Stimulated activated CD4-positive, alpha-beta T cell treated with anti-CD3 and anti-CD28 coated beads, Interleukin-15, amount 100 ng/mL, for 24 hours (primary cell): ENCODE data around the gene GCAT.
"Not testable (repeated sequence)": the region's sequence is repeated elsewhere in the genome, so short reads cannot be mapped to it uniquely, and the experiment has no call there.

ENCODE experiments used
- DNase-seq: peaks from one replicate; pipeline ENCODE4 v3.0.0-alpha.2; 2020

Gene GCAT

DNA sequence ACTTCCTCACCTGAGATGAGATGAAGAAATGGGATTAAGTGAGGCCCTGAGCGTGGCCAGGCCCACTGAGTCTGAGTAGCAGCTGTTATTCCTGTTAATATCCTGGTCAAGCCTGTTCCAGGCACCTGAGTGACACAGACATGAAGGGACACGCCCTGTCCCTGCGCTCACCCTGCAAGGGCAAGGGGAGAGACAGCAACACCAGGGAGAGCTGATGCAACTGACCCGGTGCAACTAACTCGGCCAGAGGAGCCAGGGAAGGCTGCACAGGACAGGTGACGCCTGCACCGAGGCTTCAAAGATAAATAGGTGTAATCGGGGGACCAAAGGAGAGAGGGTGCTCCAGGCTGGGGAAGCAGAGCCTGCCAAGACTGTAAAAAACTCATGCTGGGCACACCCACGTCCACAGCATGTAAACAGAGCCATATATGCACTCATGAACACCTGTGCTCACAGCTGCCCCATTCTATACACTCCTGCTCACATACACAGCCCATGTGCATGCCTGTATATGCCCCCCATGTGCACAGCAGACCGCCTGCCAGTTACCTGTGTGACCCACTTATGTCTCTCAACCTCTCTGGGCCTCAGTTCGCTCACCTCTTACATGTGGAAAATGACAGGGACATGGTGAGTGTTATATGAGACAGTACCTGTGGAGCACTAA lies 22.8 kb upstream of the GCAT start:
- DNase-seq = no peak

DNA sequence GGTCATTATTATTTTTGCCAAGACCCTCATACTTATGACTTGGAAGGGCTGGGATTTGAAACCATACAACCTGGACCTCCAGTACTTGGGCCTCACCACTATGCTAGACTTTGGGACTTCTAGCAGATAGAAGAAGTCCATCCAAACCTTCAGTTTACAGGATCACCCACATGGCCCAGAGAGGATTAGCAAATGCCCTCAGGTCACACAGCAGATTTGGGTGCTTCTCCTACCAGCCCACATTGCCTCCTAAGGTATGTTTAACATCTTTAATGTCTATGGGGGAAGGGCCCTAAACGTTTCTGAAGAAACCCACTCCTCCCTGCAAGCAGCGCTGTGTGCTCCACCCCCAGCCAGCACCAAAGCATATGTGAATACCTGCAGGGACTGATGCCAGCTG lies 17.5 kb upstream of the GCAT start:
- no peak for DNase-seq

DNA sequence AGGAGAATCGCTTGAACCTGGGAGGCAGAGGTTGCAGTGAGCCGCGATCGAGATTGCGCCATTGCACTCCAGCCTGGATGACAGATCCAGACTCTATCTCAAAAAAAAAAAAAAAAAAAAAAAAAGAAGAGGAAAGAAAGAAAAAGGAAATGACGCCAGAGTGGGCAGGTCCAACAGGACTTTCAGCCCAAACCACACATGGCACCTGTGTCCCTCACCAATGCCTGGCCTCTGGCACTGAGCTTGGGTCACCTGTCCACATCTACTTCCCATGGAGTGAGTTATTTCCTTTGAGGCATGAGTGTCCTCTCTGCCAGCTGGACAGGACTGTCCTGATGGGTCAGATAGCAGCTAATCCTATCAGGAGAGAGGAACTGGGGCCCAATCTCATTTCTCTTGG lies 15.2 kb upstream of the GCAT start:
- no peak for DNase-seq

DNA sequence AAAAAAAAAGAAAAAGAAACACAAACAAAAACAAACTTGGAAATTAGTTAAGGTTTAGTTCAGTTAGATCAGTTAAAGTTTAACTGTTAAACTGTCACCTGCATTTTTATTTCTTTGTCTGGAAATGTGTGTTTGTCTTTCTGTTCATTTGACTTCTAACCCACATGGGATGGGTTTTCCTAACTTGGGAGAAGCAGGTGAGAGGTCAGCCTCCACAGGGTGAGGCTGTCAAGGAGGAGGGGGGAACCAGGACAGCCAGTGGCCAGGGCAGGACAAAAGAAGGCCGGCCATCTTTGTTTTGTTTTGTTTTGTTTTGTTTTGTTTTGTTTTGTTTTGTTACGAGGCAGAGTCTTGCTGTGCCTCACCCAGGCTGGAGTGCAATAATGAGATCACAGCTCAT lies 13.4 kb upstream of the GCAT start:
- no peak for DNase-seq

DNA sequence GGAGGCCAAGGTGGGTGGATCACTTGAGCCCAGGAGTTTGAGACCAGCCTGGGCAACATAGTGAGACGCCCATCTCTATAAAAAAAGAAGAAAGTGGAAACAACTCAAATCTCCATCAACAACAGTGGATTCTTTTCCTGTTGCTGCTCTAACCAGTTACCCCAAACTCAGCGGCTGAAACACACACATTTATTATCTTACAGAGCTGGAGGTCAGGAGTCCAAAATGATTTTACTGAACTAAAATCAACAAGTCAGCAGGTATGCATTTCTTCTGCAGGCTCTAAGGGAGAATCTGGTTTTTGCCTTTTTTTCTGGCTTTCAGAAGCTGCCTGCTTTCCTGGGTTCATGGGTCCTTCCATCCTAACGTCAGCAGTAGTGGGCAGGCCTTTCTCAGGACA lies 11.7 kb upstream of the GCAT start:
- no peak for DNase-seq

DNA sequence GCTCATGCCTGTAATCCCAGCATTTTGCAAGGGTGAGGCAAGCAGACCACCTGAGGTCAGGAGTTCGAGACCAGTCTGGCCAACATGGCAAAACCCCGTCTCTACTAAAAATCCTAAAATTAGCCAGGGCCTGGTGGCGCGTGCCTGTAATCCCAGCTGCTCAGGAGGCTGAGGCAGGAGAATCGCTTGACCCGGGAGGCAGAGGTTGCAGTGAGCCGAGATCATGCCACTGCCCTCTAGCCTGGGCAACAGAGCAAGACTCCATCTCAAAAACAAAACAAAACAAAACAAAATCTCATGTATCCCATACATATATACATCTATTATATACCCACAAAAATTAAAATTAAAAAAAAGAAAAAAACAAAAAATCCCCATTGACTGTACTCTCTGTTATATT lies 10.5 kb upstream of the GCAT start:
- DNase-seq = not testable (repeated sequence)

DNA sequence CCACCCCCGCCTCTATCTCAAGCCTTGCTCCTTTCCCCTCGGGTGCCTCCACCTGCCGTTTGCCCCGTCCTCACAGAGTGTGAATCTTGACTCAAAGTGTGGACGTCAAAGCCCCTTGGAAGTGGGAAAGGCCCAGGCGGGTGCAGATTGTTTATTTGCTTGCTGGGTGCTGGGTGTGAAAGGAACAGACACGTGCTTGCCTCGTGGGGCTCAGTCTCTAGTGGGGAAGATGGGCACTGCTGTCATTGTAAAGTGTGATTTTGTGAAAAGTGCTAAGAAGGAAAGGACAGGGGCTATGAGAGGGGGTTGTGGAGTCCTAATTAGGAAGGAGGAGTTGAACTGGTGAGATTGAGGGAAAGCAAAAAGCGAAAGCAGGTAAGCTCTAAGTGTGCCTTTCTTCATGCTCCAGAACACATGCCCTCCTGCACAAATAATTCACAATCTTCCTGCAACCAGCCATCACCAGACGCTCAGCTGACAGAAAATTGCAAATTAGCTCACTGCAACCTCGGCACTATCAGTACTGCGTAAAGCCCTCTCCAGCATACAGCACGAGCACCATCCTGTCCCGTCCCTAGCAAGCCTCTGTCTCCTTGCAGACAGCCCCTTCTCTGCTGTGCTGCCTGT lies 9.7 kb upstream of the GCAT start:
- DNase-seq = no peak

DNA sequence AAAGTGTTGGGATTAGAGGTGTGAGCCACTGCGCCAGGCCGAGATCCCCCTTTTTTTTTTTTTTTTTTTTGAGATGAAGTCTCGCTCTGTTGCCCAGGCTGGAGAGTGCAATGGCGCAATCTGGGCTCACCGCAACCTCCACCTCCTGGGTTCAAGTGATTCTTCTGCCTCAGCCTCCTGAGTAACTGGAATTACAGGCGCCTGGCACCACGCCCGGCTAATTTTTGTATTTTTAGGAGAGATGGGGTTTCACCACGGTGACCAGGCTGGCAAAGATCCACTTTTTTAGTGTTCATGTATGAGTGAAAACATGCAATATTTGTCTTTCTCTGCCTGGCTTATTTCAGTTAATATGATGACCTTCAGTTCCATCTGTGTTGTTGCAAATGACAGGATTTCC lies 7.8 kb upstream of the GCAT start:
- not testable (repeated sequence) for DNase-seq

DNA sequence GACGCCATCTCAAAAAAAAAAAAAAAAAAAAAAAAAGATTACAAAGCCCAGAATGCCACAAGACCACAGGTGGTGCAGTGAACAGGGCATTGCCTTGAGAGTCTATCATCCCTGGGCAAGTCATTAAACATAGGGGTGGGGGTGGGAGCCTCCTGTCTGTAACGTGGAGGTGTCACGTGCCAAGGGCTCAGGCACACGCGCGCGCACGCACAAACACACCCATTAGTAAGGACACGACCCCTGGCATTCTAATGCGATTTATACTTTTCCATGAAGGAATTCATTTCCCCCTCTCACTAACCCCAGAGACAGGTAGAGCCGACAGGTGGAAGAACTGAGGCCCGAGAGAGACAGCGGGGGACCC lies 5.8 kb upstream of the GCAT start:
- no peak for DNase-seq

DNA sequence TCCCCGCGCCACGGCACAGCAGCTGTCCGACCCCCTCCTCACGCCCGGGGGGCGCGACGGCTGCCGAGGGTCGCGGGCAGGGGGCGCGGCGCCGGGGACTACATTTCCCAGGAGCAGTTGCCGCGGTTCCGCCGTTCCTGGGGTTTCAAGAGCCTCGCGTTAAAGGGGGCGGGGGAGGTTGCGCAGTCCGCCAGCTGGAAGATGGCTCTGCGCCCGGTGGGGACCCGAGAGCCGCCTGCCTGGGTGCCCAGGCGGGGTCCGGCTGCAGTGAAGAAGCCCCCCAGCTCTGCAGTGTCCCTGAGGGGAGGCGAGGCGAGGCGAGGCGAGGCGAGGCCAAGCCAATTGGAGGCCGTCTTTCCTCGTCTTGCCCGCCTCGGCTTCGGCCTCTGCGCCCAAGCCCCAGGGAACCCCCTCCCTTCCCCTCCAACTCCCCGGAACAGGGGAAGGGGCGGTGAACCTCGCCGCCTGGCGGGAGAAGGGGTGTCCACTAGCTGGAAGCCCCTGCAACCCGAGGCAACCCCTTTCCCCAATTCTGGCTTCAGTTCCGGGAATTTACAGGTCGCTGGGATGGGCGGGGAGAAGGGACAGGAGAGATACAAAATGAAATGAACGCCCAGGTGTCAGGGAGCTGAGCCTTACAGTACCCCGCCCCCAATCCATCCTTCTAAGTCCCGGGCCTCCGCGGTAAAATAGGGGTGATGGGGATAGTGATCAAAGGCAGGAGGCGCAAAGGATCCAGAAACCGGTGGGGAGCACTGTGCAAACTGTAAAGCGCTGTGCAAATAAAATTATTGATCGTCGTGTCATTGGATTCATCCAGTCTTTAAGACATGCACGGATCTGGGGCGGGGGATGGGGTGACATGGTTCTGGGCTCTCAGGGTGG lies 5.2 kb upstream of the GCAT start:
- DNase-seq = peak; percentile 48

DNA sequence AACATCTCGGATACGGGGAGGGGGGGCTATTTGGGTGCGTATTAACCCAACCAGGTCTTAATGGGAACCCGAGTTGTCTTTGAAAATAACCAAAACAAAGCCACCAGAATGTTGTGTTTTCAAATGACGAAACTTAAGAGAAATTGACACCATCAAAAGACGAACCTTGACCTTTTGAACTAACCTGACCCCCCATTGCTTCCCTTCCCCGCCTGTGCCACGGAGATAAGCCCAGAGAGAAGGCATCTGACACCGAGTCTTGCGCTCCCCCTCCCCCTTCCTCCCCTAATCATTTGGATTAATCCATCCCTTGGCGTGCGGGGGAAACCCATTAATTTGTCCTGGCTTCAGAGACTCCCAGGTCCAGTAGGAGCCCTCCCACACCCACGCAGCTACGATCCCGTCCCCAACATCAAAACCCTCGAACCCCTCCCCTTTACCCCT lies 4.5 kb upstream of the GCAT start:
- no peak for DNase-seq

DNA sequence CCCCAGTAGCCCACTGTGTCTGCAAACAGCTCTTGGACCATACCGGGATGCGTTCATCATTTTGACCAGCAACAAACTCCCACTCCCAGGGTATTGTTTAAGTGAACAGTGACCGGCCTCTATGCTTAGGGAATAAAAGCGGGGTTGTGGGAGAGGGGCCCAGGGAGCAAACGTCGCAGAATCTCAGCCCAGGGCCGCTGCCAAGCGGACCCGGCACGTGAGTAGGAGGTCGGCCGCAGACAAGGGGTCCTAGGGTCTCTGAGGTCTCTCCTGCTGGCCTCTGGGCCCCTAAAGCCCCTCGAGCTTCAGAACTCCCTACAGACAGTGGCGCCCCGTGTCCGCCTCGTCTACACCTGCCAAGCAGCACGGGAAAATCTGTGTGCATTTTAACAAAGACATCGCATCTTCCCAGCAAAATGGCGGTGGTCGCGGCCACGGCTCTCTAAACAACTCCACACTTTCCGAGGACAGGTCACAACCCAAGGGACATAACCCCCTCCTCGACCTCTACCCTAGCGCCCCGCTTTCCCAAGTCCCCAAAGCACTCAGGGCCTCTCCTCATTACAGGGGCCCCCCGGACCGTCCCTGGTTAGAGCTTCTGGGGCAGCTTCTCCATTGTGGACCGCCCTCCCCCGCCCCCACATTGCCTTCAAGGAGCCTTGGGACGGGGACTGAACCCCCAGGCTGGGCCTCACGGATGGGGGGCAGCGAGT lies 3.9 kb upstream of the GCAT start:
- DNase-seq = no peak

DNA sequence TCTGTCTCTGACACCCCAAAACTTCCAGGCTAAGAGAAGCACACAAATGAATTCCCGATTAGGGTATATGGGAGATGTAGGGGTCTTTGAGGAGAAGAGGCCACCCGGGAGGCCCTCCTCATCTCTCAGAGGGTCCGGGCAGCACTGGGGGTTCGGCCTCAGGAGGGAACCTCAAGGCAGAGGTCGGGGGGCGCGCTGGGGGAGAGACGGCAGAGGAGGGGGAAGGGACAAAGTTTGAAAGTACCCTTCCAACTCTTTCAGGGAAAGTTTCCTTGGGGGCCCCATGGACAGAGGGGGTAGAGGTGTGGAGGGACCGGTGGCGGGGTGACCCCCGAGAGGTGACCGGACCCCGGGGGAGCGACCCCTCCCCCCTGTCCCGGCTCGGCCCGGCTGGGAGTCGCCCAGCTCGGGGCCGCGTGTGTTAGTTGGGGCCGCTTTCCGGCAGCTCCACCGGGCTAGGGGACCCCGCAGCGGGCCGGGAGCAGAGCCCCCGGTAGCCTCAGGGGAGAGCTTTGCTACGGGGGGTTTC lies 3.3 kb upstream of the GCAT start:
- DNase-seq = no peak

DNA sequence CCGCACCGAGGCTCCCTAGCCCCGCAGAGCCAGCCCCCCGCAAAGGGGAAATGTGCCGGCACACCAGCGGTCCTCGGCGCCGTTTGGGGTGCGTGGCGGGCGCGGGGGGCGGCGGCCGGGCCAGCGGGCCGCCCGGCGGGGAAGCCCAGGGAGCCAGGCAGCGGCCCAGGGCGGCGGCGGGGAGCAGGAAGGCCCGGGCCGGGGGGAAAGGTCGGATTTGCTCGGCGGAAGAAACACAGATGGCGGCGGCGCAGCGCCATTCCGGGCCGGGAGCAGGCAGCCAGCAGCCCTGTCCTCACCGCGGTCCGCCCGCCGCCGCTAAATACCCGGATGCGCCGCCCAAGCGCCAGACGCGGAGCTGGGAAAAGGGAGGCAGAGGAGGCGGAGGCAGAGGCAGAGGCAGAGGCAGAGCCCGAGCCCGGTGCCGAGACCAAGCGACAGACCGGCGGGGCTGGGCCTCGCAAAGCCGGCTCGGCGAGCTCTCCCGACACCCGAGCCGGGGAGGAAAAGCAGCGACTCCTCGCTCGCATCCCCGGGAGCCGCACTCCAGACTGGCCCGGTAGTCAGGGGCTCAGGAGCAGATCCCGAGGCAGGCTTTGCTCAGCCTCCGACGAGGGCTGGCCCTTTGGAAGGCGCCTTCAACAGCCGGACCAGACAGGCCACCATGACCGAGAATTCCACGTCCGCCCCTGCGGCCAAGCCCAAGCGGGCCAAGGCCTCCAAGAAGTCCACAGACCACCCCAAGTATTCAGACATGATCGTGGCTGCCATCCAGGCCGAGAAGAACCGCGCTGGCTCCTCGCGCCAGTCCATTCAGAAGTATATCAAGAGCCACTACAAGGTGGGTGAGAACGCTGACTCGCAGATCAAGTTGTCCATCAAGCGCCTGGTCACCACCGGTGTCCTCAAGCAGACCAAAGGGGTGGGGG lies 2.6 kb upstream of the GCAT start:
- DNase-seq = peak; percentile 85

DNA sequence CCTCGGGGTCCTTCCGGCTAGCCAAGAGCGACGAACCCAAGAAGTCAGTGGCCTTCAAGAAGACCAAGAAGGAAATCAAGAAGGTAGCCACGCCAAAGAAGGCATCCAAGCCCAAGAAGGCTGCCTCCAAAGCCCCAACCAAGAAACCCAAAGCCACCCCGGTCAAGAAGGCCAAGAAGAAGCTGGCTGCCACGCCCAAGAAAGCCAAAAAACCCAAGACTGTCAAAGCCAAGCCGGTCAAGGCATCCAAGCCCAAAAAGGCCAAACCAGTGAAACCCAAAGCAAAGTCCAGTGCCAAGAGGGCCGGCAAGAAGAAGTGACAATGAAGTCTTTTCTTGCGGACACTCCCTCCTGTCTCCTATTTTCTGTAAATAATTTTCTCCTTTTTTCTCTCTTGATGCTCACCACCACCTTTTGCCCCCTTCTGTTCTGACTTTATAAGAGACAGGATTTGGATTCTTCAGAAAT lies 1.9 kb upstream of the GCAT start:
- DNase-seq = no peak

DNA sequence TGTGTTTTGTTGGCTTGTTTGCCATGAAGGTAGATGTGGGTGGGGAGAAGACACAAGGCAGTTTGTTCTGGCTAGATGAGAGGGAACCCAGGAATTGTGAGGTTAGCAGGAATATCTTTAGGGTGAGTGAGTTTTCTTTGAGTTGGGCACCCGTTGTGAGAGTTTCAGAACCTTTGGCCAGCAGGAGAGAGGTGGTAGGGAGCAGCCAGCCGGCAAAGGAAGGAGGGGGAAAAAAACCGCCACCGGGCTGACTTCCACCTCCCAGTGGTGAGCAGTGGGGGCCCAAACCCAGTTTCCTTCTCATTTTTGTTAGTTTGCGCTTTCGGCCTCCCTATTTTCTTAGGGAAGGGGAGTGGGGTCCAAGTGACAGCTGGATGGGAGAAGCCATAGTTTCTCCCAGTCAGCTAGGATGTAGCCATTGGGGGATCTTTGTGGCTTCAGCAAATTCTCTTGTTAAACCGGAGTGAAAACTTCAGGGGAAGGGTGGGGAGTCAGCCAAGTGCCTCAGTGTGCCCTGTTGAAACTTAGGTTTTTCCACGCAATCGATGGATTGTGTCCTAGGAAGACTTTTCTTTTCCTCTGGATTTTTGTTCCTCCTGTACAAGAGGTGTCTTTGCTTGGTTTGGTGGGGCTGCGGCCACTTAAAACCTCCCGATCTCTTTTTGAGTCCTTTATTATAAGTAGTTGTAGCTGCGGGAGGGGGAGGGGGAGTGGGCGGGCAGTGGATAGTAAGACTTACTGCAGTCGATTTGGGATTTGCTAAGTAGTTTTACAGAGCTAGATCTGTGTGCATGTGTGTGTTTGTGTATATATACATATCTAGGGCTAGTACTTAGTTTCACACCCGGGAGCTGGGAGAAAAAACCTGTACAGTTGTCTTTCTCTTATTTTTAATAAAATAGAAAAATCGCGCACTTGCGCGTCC lies 1.1 kb upstream of the GCAT start:
- peak; percentile 27 for DNase-seq

DNA sequence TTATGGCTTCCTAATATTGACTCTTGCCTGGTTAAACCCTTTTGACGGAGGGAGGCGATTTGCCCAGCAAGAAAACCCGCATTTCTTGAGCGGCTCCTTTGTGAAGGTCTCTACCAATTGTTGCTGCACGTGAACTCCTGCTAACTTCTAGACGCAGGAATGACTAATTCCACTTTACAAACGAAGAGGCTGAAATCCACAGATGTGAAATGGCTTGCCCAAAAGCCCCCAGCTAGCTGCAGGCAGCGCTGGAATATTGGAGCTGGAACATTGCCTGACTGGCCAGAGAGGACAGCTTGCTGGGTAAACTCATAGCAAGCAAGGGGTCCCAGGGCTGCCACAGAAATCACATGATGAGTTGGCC lies 542 bp downstream of the GCAT start:
- no peak for DNase-seq

DNA sequence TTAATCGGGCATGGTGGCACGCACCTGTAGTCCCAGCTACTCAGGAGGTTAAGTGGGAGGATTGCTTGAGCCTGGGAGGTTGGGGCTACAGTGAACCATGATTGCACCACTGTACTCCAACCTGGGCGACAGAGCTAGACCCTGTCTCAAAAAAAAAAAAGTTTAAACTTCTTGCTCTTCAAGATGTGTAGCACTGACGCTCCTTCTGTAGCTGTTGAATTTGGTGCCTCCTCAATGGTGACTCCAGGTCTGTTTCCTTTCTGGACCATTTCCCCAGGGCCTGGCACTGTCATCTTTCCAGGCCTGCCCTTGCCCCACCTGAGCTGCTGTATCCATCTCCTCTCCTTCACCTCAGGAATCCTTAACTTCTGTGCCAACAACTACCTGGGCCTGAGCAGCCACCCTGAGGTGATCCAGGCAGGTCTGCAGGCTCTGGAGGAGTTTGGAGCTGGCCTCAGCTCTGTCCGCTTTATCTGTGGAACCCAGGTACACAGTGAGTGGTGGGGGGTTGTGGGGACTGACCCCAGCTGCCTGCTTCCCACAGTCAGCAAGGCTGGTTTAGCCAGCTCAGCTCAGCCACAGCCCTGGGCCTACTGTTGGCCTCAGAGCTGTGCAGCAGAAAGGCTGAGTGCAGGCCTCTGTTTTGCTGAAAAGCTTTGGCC lies 2.1 kb downstream of the GCAT start:
- DNase-seq = no peak

DNA sequence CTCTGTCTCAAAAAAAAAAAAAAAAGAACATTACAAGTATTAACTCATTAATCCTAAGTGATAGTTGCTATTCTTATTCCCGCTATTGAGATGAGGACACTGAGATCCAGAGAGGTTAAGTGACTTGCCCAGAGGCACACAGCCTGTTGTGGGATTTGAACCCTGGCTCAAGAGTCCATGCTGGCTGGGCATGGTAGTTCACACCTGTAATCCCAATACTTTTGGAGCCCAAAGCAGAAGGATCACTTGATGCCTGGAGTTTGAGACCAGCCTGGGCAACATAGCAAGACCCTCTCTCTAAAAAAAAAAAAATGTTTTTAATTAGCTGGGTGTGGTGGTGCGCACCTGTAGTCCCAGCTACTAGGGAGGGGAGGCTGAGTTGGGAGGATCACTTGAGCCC lies 4.1 kb downstream of the GCAT start:
- no peak for DNase-seq
